ENCODE measurements around the gene PLCG1.

- TF ChIP-seq CTCF (IDR thresholded peaks at IDR 0.05; ENCODE audit: poor library complexity, severe bottlenecking) (no peak), RAD21 (conservative IDR thresholded peaks at IDR 0.05) (no peak), EZH2 (IDR thresholded peaks at IDR 0.05; ENCODE audit: borderline replicate concordance, insufficient read depth, low read length, poor library complexity, severe bottlenecking) (no peak), POLR2AphosphoS5 (IDR thresholded peaks at IDR 0.05) (no peak)
Observed at GRCh38 chr20:41185013-41185757, 47.8 kb downstream of the PLCG1 start.

Data from neural cell (in vitro differentiated cells).